ENCODE measurements around the gene SLC5A9. TPM values are rescaled to one million over a fixed set of nuclear protein-coding genes. Genes with fewer than 3 reads are reported as not detected.
A peak's percentile ranks its signal among the peaks of the same experiment; 100 is the strongest.
"Not testable (repeated sequence)": the region's sequence is repeated elsewhere in the genome, so short reads cannot be mapped to it uniquely, and the experiment has no call there.

SLC5A9 gene
- total RNA-seq, 1 experiment from 2014 or later: 1.2 TPM

- in situ Hi-C loops (cut with HindIII; ENCODE audit: low pct_unique_long_range_greater_than_20kb, low sequenced_read_pairs): no loop called here
- DNase-seq (ENCODE audit: low read depth): no peak
Observed at GRCh38 chr1:48207536-48208075, 14.9 kb upstream of the SLC5A9 start.

DNA sequence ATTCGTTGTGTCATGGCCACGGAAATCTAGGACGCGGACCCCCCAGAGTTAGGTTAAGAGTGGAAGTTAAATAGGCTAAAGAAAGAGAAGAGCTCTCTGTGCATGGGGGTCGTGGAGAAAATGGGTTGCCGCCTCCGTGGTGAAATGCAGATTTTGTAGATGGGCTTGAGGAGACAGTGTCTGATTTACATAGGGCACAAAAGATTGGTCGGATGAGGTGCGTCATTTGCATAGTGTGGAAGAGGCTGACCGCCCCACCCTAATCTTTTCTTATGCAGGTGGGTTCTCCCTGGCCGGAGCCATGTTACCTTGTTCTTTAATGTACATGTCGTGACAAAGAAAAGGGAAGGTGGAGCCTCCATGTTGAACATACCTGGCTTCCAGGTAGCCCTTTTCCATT, 14.3 kb upstream of the SLC5A9 start:
- no peak for DNase-seq (ENCODE audit: low read depth)
- in situ Hi-C loops (cut with HindIII; ENCODE audit: low pct_unique_long_range_greater_than_20kb, low sequenced_read_pairs): no loop called here

DNA sequence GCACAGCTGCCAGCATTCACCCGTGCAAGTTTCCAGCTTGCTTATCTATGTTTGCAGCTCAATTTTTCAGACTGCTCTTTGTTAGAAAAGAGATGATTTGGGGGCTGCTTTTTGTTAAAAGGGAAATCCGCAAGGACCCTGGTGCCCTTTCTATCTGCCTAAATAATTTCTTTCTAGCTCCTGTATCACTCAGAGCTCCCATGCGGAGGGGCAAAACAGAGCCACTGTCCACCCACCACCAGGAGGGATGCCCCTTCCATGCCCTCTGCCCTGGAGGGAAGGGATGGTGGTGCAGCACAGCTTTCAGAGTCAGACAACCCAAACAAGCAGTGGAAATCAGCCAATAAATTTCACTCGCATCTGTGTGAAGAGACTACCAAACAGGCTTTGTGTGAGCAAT, 13.9 kb upstream of the SLC5A9 start:
- in situ Hi-C loops (cut with HindIII; ENCODE audit: low pct_unique_long_range_greater_than_20kb, low sequenced_read_pairs): no loop called here
- DNase-seq (ENCODE audit: low read depth): no peak

DNA sequence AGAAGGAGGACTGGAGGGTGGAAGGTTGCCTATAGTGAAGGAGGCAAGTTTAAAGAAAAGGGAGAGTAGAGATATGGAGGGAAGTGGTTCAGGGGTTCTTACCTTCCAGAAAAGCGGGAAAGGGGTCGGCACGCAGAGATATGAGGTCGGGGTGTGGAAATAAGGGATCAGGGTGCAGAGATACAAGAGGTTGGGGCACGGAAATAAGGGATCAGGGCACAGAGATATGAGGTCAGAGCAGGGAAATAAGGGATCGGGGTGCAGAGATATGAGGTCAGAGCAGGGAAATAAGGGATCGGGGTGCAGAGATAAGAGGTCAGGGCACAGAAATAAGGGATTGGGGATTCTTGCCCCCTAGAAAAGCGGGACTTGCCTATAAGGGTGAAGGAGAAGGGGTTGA, 9.1 kb upstream of the SLC5A9 start:
- in situ Hi-C loops (cut with HindIII; ENCODE audit: low pct_unique_long_range_greater_than_20kb, low sequenced_read_pairs); DNase-seq (ENCODE audit: low read depth): not testable (repeated sequence)

GRCh38 chr1:48214366-48214765, 8.2 kb upstream of the SLC5A9 start:
- DNase-seq (ENCODE audit: low read depth); in situ Hi-C loops (cut with HindIII; ENCODE audit: low pct_unique_long_range_greater_than_20kb, low sequenced_read_pairs): not testable (repeated sequence)

GRCh38 chr1:48214820-48215219, 7.7 kb upstream of the SLC5A9 start:
- in situ Hi-C loops (cut with HindIII; ENCODE audit: low pct_unique_long_range_greater_than_20kb, low sequenced_read_pairs): no loop called here

DNA sequence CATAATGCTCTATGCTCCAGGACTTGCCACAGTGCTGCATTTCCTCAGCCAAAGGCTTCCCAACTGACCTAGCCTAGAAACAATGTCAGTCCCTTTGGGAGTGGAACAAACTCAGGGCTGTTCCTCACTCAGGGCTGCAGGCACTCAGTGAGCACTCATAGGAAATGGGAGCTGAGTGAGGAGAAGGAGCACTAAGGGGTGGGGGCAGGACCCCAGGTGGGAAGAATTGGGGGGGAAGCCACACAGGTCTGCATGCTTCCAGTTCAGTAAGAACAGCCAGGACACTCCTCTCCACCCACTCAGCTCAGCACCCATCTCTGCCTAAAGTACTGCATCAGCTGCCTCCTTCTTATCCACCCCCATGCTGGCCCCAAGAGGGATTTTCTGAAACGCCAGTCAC, 7.3 kb upstream of the SLC5A9 start:
- in situ Hi-C loops (cut with HindIII; ENCODE audit: low pct_unique_long_range_greater_than_20kb, low sequenced_read_pairs): no loop called here
- DNase-seq (ENCODE audit: low read depth): no peak

More at GRCh38 chr1:48214820-48215219, 7.7 kb upstream of the SLC5A9 start:
- no peak for DNase-seq (ENCODE audit: low read depth)

DNA sequence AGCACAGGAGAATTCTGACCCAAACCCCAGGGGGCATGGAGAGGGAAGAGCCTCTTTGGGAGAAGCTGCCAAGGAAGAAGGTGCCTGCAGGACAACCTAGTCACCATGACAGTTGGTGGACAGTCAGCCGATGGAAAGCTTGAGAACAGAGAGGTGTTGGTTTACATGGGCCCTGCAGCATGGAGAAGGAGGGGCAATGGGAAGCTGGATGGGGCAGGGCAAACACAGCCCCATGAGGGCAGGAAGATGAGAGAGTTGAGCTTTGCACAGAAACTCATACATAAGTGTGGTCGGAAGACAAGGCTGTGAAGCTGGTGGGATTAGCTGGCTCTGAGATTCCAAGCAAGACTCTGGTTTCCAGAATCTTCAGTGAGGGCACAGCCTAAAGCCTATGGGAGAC, 6.6 kb upstream of the SLC5A9 start:
- in situ Hi-C loops (cut with HindIII; ENCODE audit: low pct_unique_long_range_greater_than_20kb, low sequenced_read_pairs): no loop called here
- no peak for DNase-seq (ENCODE audit: low read depth)

DNA sequence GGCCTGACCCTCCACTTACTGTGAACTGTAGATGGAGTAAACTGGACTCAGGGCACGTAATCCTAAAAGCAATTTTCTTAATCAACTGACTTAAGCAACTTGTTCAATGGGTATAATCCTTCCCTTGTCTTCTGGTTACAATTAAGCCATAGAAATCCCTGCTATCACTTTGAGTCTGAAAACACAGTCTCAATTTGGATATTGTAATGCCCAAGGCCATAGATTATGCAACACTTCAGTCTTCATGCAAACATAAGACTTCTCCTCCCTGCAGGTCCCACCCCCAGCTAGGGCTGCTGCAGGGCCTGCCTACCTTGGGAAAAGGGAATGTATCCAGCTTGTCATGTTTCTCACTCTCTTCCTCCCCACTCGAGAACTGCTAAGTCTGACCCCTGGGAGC, 6.2 kb upstream of the SLC5A9 start:
- in situ Hi-C loops (cut with HindIII; ENCODE audit: low pct_unique_long_range_greater_than_20kb, low sequenced_read_pairs): no loop called here
- no peak for DNase-seq (ENCODE audit: low read depth)

DNA sequence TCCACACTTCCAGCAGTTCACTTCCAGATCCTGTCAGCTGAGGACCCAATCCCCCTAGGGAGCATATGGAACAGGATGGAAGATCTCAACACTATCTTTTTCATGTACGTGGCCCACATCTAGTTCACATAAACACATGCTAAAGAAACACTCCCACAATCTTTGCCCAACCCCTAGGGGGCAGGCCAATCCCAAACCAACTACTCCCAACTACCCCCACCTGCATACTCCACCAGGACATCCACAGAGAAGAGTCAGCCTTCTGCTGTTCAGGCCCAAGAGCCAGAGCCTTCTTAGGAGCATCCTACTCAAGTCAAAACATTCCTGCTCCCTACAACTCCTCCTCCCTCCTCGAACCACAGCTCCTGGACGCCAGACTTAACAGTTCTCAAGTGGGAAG, 5.6 kb upstream of the SLC5A9 start:
- in situ Hi-C loops (cut with HindIII; ENCODE audit: low pct_unique_long_range_greater_than_20kb, low sequenced_read_pairs): no loop called here
- no peak for DNase-seq (ENCODE audit: low read depth)

- in situ Hi-C loops (cut with HindIII; ENCODE audit: low pct_unique_long_range_greater_than_20kb, low sequenced_read_pairs): no loop called here
Observed at GRCh38 chr1:48217856-48218255, 4.7 kb upstream of the SLC5A9 start.

GRCh38 chr1:48219803-48220202, 2.7 kb upstream of the SLC5A9 start:
- in situ Hi-C loops (cut with HindIII; ENCODE audit: low pct_unique_long_range_greater_than_20kb, low sequenced_read_pairs): no loop called here
- DNase-seq (ENCODE audit: low read depth): peak; percentile 39

More at GRCh38 chr1:48217856-48218255, 4.7 kb upstream of the SLC5A9 start:
- no peak for DNase-seq (ENCODE audit: low read depth)

- in situ Hi-C loops (cut with HindIII; ENCODE audit: low pct_unique_long_range_greater_than_20kb, low sequenced_read_pairs): no loop called here
- DNase-seq (ENCODE audit: low read depth): no peak
Observed at GRCh38 chr1:48221122-48221521, 1.4 kb upstream of the SLC5A9 start.

- DNase-seq (ENCODE audit: low read depth): no peak
- in situ Hi-C loops (cut with HindIII; ENCODE audit: low pct_unique_long_range_greater_than_20kb, low sequenced_read_pairs): no loop called here
Observed at GRCh38 chr1:48221657-48222056, 859 bp upstream of the SLC5A9 start.

DNA sequence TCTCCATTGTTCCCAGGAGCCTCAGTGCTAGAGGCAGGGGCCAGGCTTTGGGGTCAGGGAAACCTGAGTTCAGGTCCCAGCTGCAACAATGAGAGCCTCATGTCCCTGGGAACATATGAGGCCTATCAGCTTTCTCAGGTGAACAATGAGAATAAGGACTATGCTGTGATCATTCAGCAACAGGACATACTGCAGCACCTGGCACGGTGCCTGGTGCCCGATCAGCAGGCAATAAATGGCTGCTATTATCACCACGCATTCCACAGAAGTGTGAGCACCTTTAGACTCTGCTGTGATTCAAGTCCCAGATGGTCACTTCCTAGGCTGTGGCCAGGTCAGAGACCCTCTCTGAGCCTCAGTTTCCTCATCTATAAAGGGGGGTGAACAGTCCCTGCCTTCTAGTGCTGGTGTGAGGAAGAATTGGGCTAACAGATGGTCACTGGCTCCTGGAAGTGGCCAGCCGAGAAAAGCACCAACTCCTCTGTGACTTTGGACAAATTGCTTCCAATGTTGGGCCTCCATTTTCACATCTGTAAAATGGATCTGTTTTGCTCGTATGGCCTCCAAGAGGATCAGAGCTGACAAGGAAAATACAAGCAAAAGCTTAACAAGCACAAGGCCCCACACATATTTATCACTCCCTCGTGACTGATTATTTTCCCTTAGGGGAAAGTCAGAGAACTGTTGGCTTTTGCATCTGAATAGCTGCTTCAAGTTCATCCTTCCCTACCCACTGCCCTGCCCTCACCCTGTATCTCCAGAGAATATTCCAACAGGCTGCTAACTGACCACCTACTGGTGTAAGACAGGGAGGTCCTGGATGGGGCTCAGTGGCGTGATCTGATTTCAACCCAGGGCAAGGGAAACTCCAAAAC, 1.1 kb downstream of the SLC5A9 start:
- in situ Hi-C loops (cut with HindIII; ENCODE audit: low pct_unique_long_range_greater_than_20kb, low sequenced_read_pairs): no loop called here
- DNase-seq (ENCODE audit: low read depth): no peak

DNA sequence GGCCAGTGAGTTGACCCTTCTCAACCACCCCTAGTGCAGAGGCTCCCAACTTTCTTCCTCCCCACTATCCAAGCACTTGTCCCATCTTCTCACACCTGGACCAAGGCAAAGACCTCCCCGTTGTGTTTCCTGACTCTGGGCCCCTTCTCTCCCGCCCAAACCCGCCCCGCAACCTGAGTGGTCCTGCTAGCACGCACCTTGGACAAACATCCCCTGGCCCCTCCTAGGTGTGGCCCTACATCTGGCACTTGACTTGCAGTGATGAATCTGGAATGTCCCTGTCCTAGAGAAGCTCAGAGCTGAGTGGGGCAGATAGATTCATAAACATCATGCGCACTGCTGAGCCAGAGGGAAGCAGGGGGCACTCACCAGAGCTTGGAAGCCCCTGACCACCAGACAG, 2.3 kb downstream of the SLC5A9 start:
- in situ Hi-C loops (cut with HindIII; ENCODE audit: low pct_unique_long_range_greater_than_20kb, low sequenced_read_pairs): no loop called here

DNA sequence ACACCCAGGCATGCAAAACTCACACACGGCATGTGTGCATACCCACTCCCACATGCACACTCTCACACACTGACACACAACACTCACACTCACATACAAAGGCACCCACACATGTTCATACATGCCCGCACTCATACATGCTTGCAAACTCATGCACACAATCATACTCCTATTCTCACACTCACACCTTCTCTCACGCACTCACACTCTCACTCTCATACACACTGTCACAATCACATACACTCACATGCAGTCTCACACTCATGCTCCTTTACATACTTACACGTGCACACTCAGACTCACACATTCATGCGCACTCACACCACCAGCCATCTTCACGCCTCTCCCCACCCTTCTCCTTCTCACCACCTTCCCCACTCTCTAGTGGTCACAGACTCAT, 3.1 kb downstream of the SLC5A9 start:
- in situ Hi-C loops (cut with HindIII; ENCODE audit: low pct_unique_long_range_greater_than_20kb, low sequenced_read_pairs): no loop called here
- DNase-seq (ENCODE audit: low read depth): no peak

More for the DNA sequence above, 2.3 kb downstream of the SLC5A9 start:
- no peak for DNase-seq (ENCODE audit: low read depth)

- in situ Hi-C loops (cut with HindIII; ENCODE audit: low pct_unique_long_range_greater_than_20kb, low sequenced_read_pairs): no loop called here
- DNase-seq (ENCODE audit: low read depth): no peak
Observed at GRCh38 chr1:48227165-48228013, 4.9 kb downstream of the SLC5A9 start.

DNA sequence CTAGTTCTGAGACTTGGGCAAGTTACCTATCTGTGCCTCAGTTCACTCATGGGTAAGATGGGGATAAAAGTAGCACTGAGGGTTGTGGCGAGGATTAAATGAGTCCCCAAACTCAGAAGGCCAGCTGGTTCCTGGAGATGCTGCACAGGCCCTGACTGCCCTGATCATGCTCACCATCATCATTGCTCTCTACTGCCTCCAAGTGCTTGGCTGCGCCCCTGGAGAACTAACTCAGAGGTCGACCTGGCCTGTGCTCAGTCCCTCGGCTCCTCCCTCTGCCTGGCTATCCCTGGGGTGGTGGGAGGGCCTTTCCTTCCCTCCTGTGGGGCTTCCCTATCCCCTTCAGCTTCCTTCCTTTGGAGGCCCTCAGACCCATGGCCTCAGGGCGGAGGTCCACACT, 5.6 kb downstream of the SLC5A9 start:
- in situ Hi-C loops (cut with HindIII; ENCODE audit: low pct_unique_long_range_greater_than_20kb, low sequenced_read_pairs): no loop called here
- DNase-seq (ENCODE audit: low read depth): no peak
